Esophagus squamous epithelium (tissue), 5 donors: ENCODE measurements around the gene POLR3K. TPM values are rescaled to one million over a fixed set of nuclear protein-coding genes. Genes with fewer than 3 reads are reported as not detected.

Experiments
- DNase-seq: peaks from one replicate; lab custom pipeline; 2025; lab: John Stamatoyannopoulos, UW
- H3K27ac ChIP-seq, 4 donors: fragments of 200-600 bp; sonication (generic); one replicate each; pipeline ENCODE4 v1.5.1; 2016 to 2019; ENCODE audit warnings: mild to moderate bottlenecking in 1 of 4
- H3K27me3 ChIP-seq, 4 donors: fragments of 200-600 bp; sonication (generic); 1 replicate in 3 of 4; 2 replicates in 1 of 4; pipeline versions ENCODE4 v1.5.1 to v1.6.0; 2017 to 2021; ENCODE audit warnings: antibody characterized with exemption in 1 of 4
- H3K36me3 ChIP-seq, 3 donors: fragments of 200-600 bp; sonication (generic); one replicate each; pipeline ENCODE4 v1.5.1; 2016 to 2019
- H3K4me1 ChIP-seq, 3 donors: fragments of 200-600 bp; sonication (generic); one replicate each; pipeline ENCODE4 v1.5.1; 2017 to 2019
- H3K4me3 ChIP-seq, 4 donors: fragments of 200-600 bp; sonication (generic); 1 replicate in 3 of 4; 2 replicates in 1 of 4; pipeline ENCODE4 v1.5.1; 2016 to 2019; ENCODE audit warnings: mild to moderate bottlenecking in 2 of 4, moderate library complexity in 1 of 4
- H3K9me3 ChIP-seq, 3 donors: fragments of 200-600 bp; sonication (generic); one replicate each; pipeline ENCODE4 v1.5.1; 2016 to 2019
- CTCF ChIP-seq, 6 experiments: fragments of 450-650 bp in 4 of 6; fragments of 200-600 bp in 2 of 6; sonication (generic) in 2 of 6; IDR thresholded peaks; one replicate each; pipeline ENCODE4 v1.5.1; 2016 to 2019; ENCODE audit warnings: antibody characterized with exemption in 6 of 6, mild to moderate bottlenecking in 4 of 6, moderate library complexity in 4 of 6
- POLR2A ChIP-seq, 4 donors: fragments of 450-650 bp; IDR thresholded peaks; one replicate each; pipeline ENCODE4 v1.6.1; 2017; ENCODE audit warnings: antibody characterized with exemption in 4 of 4, mild to moderate bottlenecking in 4 of 4, moderate library complexity in 3 of 4
- WGBS, 2 donors: methylation state at CpG; one replicate each; pipeline ENCODE4 v1.1.5; 2018; 5-methylcytosine and 5-hydroxymethylcytosine counted together
- intact Hi-C: fragments of 100-400 bp; cut with DNase I; formaldehyde crosslinking; loops from one replicate; pipeline ENCODE4 v1.15.0; 2022
- total RNA-seq, 4 donors: library from RNA; depleted of rRNA; stranded (reverse); fragments of >200 nt; gene quantifications; one replicate each; pipeline ENCODE4 v1.1.0, GENCODE V29; 2016
- donor health status: DM: yes; HTN: yes; CAD: no.

POLR3K gene
- total RNA-seq, 4 donors from 2014 or later: 3.1 to 8.6 (median 4.8) TPM

GRCh38 chr16:58491-59439 lies 5.4 kb upstream of the POLR3K start:
- WGBS, 2 donors: 79 to 85% methylated on average over 11 to 12 of the region's 29 CpGs
- no peak for TF ChIP-seq POLR2A (IDR thresholded peaks at IDR 0.05)
- no peak for TF ChIP-seq CTCF (IDR thresholded peaks at IDR 0.05)
- Histone ChIP-seq H3K4me3 (no peak overlapping the region), H3K36me3 (peaks cover 48 to 88% (median 67%) of the 10 kb centered on the region in 3 donors), H3K4me1 (peaks cover 6 to 14% (median 6%) of the 10 kb centered on the region in 3 donors), H3K27ac (no peak overlapping the region), H3K9me3 (no peaks in the 10 kb centered on the region), H3K27me3 (no peaks in the 10 kb centered on the region)
- intact Hi-C loops: no loop called here
- DNase-seq: no peak

DNA sequence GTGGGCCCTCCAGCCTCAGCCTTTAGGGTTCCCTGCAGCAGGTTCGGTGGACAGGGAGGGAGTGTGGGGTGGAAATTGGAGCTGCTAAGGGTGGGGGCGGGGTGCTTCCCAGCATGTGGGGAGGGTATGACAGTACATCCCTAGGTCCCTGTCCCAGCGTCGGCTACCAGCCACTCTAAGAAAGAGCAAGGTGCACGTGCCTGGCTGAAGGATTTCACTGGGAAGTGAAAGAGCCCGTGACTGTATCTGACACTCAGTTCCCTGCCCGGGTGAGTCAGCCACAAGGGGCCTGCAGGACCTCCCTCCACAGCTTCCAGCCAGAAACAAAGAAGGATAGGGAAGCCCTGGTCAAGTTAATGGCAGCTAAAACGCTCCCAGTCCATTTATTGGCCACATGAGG lies 4.3 kb upstream of the POLR3K start:
- 75 to 86% methylated on average over 1 to 6 of the region's 8 CpGs for WGBS, 2 donors
- no peaks in the 10 kb centered on the region for H3K9me3 ChIP-seq
- no peak overlapping the region for H3K27ac ChIP-seq
- peaks cover 41 to 77% (median 56%) of the 10 kb centered on the region in 3 donors for H3K36me3 ChIP-seq
- TF ChIP-seq POLR2A (IDR thresholded peaks at IDR 0.05) (no peak), CTCF (IDR thresholded peaks at IDR 0.05) (no peak)
- H3K4me3 ChIP-seq: no peak overlapping the region
- H3K4me1 ChIP-seq: peaks cover 6 to 18% (median 9%) of the 10 kb centered on the region in 3 donors
- no peaks in the 10 kb centered on the region for H3K27me3 ChIP-seq
- intact Hi-C loops: no loop called here
- no peak for DNase-seq

GRCh38 chr16:56231-56927 lies 3.0 kb upstream of the POLR3K start:
- Histone ChIP-seq H3K27ac (no peak overlapping the region), H3K4me1 (peaks cover 9 to 32% (median 12%) of the 10 kb centered on the region in 3 donors), H3K36me3 (peaks cover 27 to 64% (median 44%) of the 10 kb centered on the region in 3 donors), H3K4me3 (no peak overlapping the region), H3K27me3 (no peaks in the 10 kb centered on the region), H3K9me3 (no peaks in the 10 kb centered on the region)
- TF ChIP-seq POLR2A (IDR thresholded peaks at IDR 0.05): no peak
- no peak for TF ChIP-seq CTCF (IDR thresholded peaks at IDR 0.05)
- WGBS, 2 donors: 74 to 94% methylated on average over 3 to 10 of the region's 17 CpGs
- intact Hi-C loops: no loop called here
- no peak for DNase-seq

DNA sequence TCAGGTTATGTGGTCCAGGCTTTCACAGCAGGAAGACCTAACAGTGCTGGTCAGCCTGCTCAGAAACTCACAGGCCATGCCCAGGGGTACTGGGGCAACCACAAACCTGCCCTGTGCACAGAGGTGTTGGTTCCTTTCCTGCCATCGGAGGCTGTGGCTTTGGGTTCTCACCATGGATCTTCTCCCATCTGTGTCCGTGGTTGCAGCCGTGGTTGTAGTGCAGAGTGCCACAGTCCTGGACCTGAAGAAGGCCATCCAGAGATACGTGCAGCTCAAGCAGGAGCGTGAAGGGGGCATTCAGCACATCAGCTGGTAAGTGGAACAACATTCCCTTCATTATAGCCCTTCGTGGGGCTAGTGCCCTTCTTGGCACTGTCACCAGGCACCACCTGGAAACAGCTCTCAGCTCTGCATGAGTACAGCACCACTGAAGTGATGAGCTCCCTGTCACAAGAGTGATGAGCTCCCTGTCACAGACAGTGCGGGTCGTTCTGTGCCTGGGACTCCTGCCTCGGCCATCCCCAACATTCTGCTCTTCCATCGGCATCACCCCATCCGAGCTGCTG lies 2.2 kb upstream of the POLR3K start:
- intact Hi-C loops: no loop called here
- no peak for DNase-seq
- H3K4me3 ChIP-seq: no peak overlapping the region
- H3K27me3 ChIP-seq: no peaks in the 10 kb centered on the region
- H3K4me1 ChIP-seq: peaks cover 9 to 39% (median 12%) of the 10 kb centered on the region in 3 donors
- WGBS, 2 donors: 88 to 93% methylated on average over 7 to 10 of the region's 11 CpGs
- TF ChIP-seq POLR2A (IDR thresholded peaks at IDR 0.05) (no peak), CTCF (IDR thresholded peaks at IDR 0.05) (no peak)
- H3K9me3 ChIP-seq: no peaks in the 10 kb centered on the region
- H3K36me3 ChIP-seq: peaks cover 22 to 63% (median 37%) of the 10 kb centered on the region in 3 donors
- no peak overlapping the region for H3K27ac ChIP-seq
